Measurements from ENCODE around the gene BSND. TPM values are rescaled to one million over a fixed set of nuclear protein-coding genes. Genes with fewer than 3 reads are reported as not detected.
A peak's percentile ranks its signal among the peaks of the same experiment; 100 is the strongest.

BSND gene
- not detected for polyA plus RNA-seq
- long read RNA-seq, donor 1 = 0 reads
- long read RNA-seq, donor 2 = 0 reads
- long read RNA-seq, donor 3 = 0 reads
- long read RNA-seq, donor 4 = 0 reads
- long read RNA-seq, donor 5 = 0 reads
- long read RNA-seq, donor 6 = 0 reads
- long read RNA-seq, donor 7 = 0 reads
- long read RNA-seq, donor 8 = 0 reads
- long read RNA-seq, donor 9 = 0 reads
- long read RNA-seq, donor 10 = 0 reads
- long read RNA-seq, donor 11 = 0 reads

- Histone ChIP-seq H3K27me3 (ENCODE audit: control insufficient read depth, insufficient read depth, low read length) (peaks cover 36% of the 10 kb centered on the region), H3K4me3 (ENCODE audit: low read length) (no peak within 1 kb of the TSS), H3K36me3 (ENCODE audit: control insufficient read depth, insufficient read depth, low read length) (no peaks in the 10 kb centered on the region), H3K27ac (ENCODE audit: low read length) (no peak within 1 kb of the TSS), H3K4me1 (ENCODE audit: control insufficient read depth, insufficient read depth, low read length) (no peaks in the 10 kb centered on the region), H3K9me3 (ENCODE audit: control insufficient read depth, low read depth, low read length) (no peaks in the 10 kb centered on the region)
- no peak for DNase-seq
- WGBS (ENCODE audit: insufficient coverage, low lambda C conversion rate) = no CpG with 5 or more reads among the region's 7 CpGs
Observed at GRCh38 chr1:54998677-54999076, at the start of gene BSND. BSND (plus strand) TSS chr1:54998933; CDS start chr1:54999187, 254 bp downstream.

DNA sequence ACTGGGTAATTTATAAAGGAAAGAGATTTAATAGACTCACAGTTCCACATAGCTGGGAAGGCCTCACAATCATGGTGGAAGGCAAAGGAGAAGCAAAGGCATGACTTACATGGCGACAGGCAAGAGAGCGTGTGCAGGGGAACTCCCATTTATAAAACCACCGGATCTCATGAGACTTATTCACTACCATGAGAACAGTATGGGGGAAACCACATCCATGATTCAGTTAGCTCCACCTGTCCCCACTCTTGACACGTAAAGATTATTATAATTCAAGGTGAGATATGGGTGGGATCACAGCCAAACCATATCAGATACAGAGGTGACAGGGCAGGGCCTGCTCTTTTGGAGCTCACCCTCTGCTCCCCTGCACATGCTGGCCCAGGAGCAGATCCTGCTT, 49.7 kb upstream of the BSND start:
- peaks cover 11% of the 10 kb centered on the region for H3K4me1 ChIP-seq (ENCODE audit: control insufficient read depth, insufficient read depth, low read length)
- H3K36me3 ChIP-seq (ENCODE audit: control insufficient read depth, insufficient read depth, low read length) = no peaks in the 10 kb centered on the region
- H3K4me3 ChIP-seq (ENCODE audit: low read length) = no peak overlapping the region
- no peak for DNase-seq
- no peaks in the 10 kb centered on the region for H3K9me3 ChIP-seq (ENCODE audit: control insufficient read depth, low read depth, low read length)
- H3K27ac ChIP-seq (ENCODE audit: low read length) = no peak overlapping the region
- WGBS (ENCODE audit: insufficient coverage, low lambda C conversion rate) = no CpG with 5 or more reads among the region's 4 CpGs
- H3K27me3 ChIP-seq (ENCODE audit: control insufficient read depth, insufficient read depth, low read length) = no peaks in the 10 kb centered on the region

DNA sequence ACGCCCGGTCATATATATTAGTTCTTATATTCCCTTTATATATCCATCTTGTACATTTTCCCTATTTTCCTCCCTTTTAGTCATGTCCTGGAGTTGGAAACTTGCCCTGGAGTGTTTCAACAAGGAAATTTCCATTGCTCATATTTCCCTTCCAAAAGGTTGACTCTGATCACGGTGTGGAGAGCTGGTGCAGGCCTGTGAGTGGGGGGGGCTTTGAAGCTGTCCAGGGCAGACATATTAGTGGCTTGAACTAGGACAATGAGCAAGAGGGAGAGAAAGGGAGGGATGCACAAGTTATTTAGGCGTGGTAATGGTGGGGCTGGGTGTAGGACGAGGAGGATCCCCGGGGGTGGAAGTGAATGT, 48.7 kb upstream of the BSND start:
- Histone ChIP-seq H3K27me3 (ENCODE audit: control insufficient read depth, insufficient read depth, low read length) (no peaks in the 10 kb centered on the region), H3K9me3 (ENCODE audit: control insufficient read depth, low read depth, low read length) (no peaks in the 10 kb centered on the region), H3K27ac (ENCODE audit: low read length) (no peak overlapping the region), H3K36me3 (ENCODE audit: control insufficient read depth, insufficient read depth, low read length) (no peaks in the 10 kb centered on the region), H3K4me1 (ENCODE audit: control insufficient read depth, insufficient read depth, low read length) (peaks cover 11% of the 10 kb centered on the region), H3K4me3 (ENCODE audit: low read length) (no peak overlapping the region)
- no CpG with 5 or more reads among the region's 6 CpGs for WGBS (ENCODE audit: insufficient coverage, low lambda C conversion rate)
- DNase-seq = no peak

GRCh38 chr1:54950369-54951163, 48.2 kb upstream of the BSND start:
- no peaks in the 10 kb centered on the region for H3K9me3 ChIP-seq (ENCODE audit: control insufficient read depth, low read depth, low read length)
- no CpG with 5 or more reads among the region's 27 CpGs for WGBS (ENCODE audit: insufficient coverage, low lambda C conversion rate)
- H3K27ac ChIP-seq (ENCODE audit: low read length) = no peak overlapping the region
- DNase-seq = peak; percentile 70 to 80
- no peaks in the 10 kb centered on the region for H3K27me3 ChIP-seq (ENCODE audit: control insufficient read depth, insufficient read depth, low read length)
- H3K36me3 ChIP-seq (ENCODE audit: control insufficient read depth, insufficient read depth, low read length) = no peaks in the 10 kb centered on the region
- H3K4me3 ChIP-seq (ENCODE audit: low read length) = no peak overlapping the region
- H3K4me1 ChIP-seq (ENCODE audit: control insufficient read depth, insufficient read depth, low read length) = peaks cover 6% of the 10 kb centered on the region

- H3K27me3 ChIP-seq (ENCODE audit: control insufficient read depth, insufficient read depth, low read length) = no peaks in the 10 kb centered on the region
- no peak for DNase-seq
- no peak overlapping the region for H3K4me3 ChIP-seq (ENCODE audit: low read length)
- no CpG with 5 or more reads among the region's 4 CpGs for WGBS (ENCODE audit: insufficient coverage, low lambda C conversion rate)
- H3K27ac ChIP-seq (ENCODE audit: low read length) = no peak overlapping the region
- H3K4me1 ChIP-seq (ENCODE audit: control insufficient read depth, insufficient read depth, low read length) = no peaks in the 10 kb centered on the region
- no peaks in the 10 kb centered on the region for H3K9me3 ChIP-seq (ENCODE audit: control insufficient read depth, low read depth, low read length)
- H3K36me3 ChIP-seq (ENCODE audit: control insufficient read depth, insufficient read depth, low read length) = no peaks in the 10 kb centered on the region
Observed at GRCh38 chr1:54951810-54952226, 46.9 kb upstream of the BSND start.

- no CpG with 5 or more reads among the region's 4 CpGs for WGBS (ENCODE audit: insufficient coverage, low lambda C conversion rate)
Observed at GRCh38 chr1:54952950-54953718, 45.6 kb upstream of the BSND start.

GRCh38 chr1:54953846-54954245, 44.9 kb upstream of the BSND start:
- Histone ChIP-seq H3K9me3 (ENCODE audit: control insufficient read depth, low read depth, low read length) (no peaks in the 10 kb centered on the region), H3K4me1 (ENCODE audit: control insufficient read depth, insufficient read depth, low read length) (no peaks in the 10 kb centered on the region), H3K4me3 (ENCODE audit: low read length) (no peak overlapping the region), H3K36me3 (ENCODE audit: control insufficient read depth, insufficient read depth, low read length) (no peaks in the 10 kb centered on the region), H3K27me3 (ENCODE audit: control insufficient read depth, insufficient read depth, low read length) (no peaks in the 10 kb centered on the region), H3K27ac (ENCODE audit: low read length) (no peak overlapping the region)
- no peak for DNase-seq
- no CpG with 5 or more reads among the region's 3 CpGs for WGBS (ENCODE audit: insufficient coverage, low lambda C conversion rate)

More at GRCh38 chr1:54952950-54953718, 45.6 kb upstream of the BSND start:
- no peak overlapping the region for H3K27ac ChIP-seq (ENCODE audit: low read length)
- no peaks in the 10 kb centered on the region for H3K4me1 ChIP-seq (ENCODE audit: control insufficient read depth, insufficient read depth, low read length)
- peak in 1 of 2 donors; percentile 13 for DNase-seq
- no peak overlapping the region for H3K4me3 ChIP-seq (ENCODE audit: low read length)
- H3K9me3 ChIP-seq (ENCODE audit: control insufficient read depth, low read depth, low read length) = no peaks in the 10 kb centered on the region
- H3K36me3 ChIP-seq (ENCODE audit: control insufficient read depth, insufficient read depth, low read length) = no peaks in the 10 kb centered on the region
- no peaks in the 10 kb centered on the region for H3K27me3 ChIP-seq (ENCODE audit: control insufficient read depth, insufficient read depth, low read length)

DNA sequence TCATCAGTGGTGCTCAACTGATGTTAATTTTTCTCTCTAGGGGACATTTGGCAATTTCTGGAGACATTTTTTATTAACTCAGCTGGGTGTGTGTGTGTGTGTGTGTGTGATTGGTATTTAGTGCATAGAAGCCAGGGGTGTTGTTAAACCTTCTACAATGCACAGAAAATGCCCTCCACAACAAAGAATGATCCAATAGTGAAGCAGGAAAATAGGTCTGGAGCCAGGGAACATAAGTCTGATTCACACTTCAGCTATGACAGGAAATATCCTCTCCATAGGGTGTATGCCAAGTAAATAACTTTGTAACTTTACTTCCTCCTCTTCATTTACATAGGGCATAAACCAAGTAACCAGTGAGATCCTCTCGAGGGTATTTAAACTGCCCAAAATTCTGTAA, 43.4 kb upstream of the BSND start:
- Histone ChIP-seq H3K27ac (ENCODE audit: low read length) (no peak overlapping the region), H3K4me3 (ENCODE audit: low read length) (no peak overlapping the region), H3K36me3 (ENCODE audit: control insufficient read depth, insufficient read depth, low read length) (no peaks in the 10 kb centered on the region), H3K4me1 (ENCODE audit: control insufficient read depth, insufficient read depth, low read length) (no peaks in the 10 kb centered on the region), H3K27me3 (ENCODE audit: control insufficient read depth, insufficient read depth, low read length) (no peaks in the 10 kb centered on the region), H3K9me3 (ENCODE audit: control insufficient read depth, low read depth, low read length) (peaks cover 5% of the 10 kb centered on the region)
- WGBS (ENCODE audit: insufficient coverage, low lambda C conversion rate) = no CpG with 5 or more reads among the region's 1 CpG
- DNase-seq = no peak

DNA sequence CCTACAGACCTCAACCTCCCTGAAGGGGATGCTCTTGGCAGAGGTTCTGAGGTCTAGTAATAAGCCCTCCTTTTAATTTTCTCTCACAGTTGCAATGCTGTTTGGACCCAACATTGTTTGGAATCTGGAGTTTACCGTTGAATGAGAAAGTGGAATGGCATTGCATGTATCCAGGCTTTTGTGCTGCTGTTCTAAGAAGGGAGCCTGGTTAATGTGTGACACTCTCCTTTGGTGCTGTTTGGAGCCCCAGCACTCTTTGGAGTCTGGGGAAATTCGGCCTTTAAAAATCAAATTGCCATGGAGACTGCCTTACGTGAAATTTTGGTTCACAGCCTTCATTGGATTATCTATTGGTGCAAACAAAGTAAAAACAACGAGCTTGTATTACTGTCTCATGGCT, 42.0 kb upstream of the BSND start:
- Histone ChIP-seq H3K4me3 (ENCODE audit: low read length) (no peak overlapping the region), H3K9me3 (ENCODE audit: control insufficient read depth, low read depth, low read length) (peaks cover 5% of the 10 kb centered on the region), H3K4me1 (ENCODE audit: control insufficient read depth, insufficient read depth, low read length) (no peaks in the 10 kb centered on the region), H3K36me3 (ENCODE audit: control insufficient read depth, insufficient read depth, low read length) (no peaks in the 10 kb centered on the region), H3K27me3 (ENCODE audit: control insufficient read depth, insufficient read depth, low read length) (no peaks in the 10 kb centered on the region), H3K27ac (ENCODE audit: low read length) (no peak overlapping the region)
- no peak for DNase-seq
- WGBS (ENCODE audit: insufficient coverage, low lambda C conversion rate) = no CpG with 5 or more reads among the region's 4 CpGs

GRCh38 chr1:54959241-54959640, 39.5 kb upstream of the BSND start:
- 88% methylated on average over 1 of the region's 3 CpGs for WGBS (ENCODE audit: insufficient coverage, low lambda C conversion rate)
- DNase-seq = no peak
- Histone ChIP-seq H3K27ac (ENCODE audit: low read length) (no peak overlapping the region), H3K9me3 (ENCODE audit: control insufficient read depth, low read depth, low read length) (peaks cover 5% of the 10 kb centered on the region), H3K4me3 (ENCODE audit: low read length) (no peak overlapping the region), H3K27me3 (ENCODE audit: control insufficient read depth, insufficient read depth, low read length) (no peaks in the 10 kb centered on the region), H3K4me1 (ENCODE audit: control insufficient read depth, insufficient read depth, low read length) (no peaks in the 10 kb centered on the region), H3K36me3 (ENCODE audit: control insufficient read depth, insufficient read depth, low read length) (no peaks in the 10 kb centered on the region)

Measured in large intestine (tissue), 12 donors.